Osteoblast (primary cell): ENCODE data around the gene SESTD1. TPM values are rescaled to one million over a fixed set of nuclear protein-coding genes. Genes with fewer than 3 reads are reported as not detected.

Experiments
- DNase-seq: peaks from one replicate; pipeline ENCODE4 v3.0.0; 2011; ENCODE audit warnings: low spot score, mixed read lengths; ENCODE audit not compliant: insufficient read length; ENCODE audit errors: missing footprints
- H2AFZ ChIP-seq: 2 replicates; pipeline ENCODE4 v1.6.0; 2011; ENCODE audit warnings: mild to moderate bottlenecking, low read length
- H3K27ac ChIP-seq: 2 replicates; pipeline ENCODE4 v1.5.1; 2011; ENCODE audit warnings: mild to moderate bottlenecking, low read depth, low read length, moderate library complexity
- H3K27me3 ChIP-seq: 2 replicates; pipeline ENCODE4 v1.6.0; 2012; ENCODE audit warnings: mild to moderate bottlenecking, control low read depth, inconsistent platforms, low read length, moderate library complexity; ENCODE audit not compliant: insufficient read depth
- H3K36me3 ChIP-seq: 2 replicates; pipeline ENCODE4 v1.5.1; 2011; ENCODE audit warnings: mild to moderate bottlenecking, low read length, control low read depth, moderate library complexity; ENCODE audit not compliant: insufficient read depth
- H3K4me1 ChIP-seq: 2 replicates; pipeline ENCODE4 v1.5.1; 2011; ENCODE audit warnings: mild to moderate bottlenecking, low read length, control low read depth, moderate library complexity; ENCODE audit not compliant: insufficient read depth
- H3K4me2 ChIP-seq: 2 replicates; pipeline ENCODE4 v1.6.0; 2011; ENCODE audit warnings: mild to moderate bottlenecking, low read length; ENCODE audit not compliant: insufficient read depth
- H3K4me3 ChIP-seq: fragments of 200-600 bp; sonication (generic); 3 replicates; pipeline ENCODE4 v1.5.1; 2012; ENCODE audit warnings: mild to moderate bottlenecking, low read length, inconsistent platforms; ENCODE audit not compliant: insufficient read depth
- H3K79me2 ChIP-seq: 2 replicates; pipeline ENCODE4 v1.6.0; 2012; ENCODE audit warnings: mild to moderate bottlenecking, low read length, control low read depth, inconsistent platforms; ENCODE audit not compliant: insufficient read depth
- H3K9me3 ChIP-seq: 2 replicates; pipeline ENCODE4 v1.5.1; 2011; ENCODE audit warnings: low read depth, low read length, control low read depth
- H4K20me1 ChIP-seq: 2 replicates; pipeline ENCODE4 v1.6.0; 2012; ENCODE audit warnings: mild to moderate bottlenecking, low read length, control low read depth; ENCODE audit not compliant: insufficient read depth
- CTCF ChIP-seq: IDR thresholded peaks from 2 replicates; pipeline ENCODE4 v1.5.1; 2011; ENCODE audit warnings: mild to moderate bottlenecking, low read depth, low read length, moderate library complexity; ENCODE audit errors: extremely low read depth
- total RNA-seq: library from RNA; depleted of rRNA; stranded (reverse); fragments of >200 nt; gene quantifications from 2 replicates; pipeline ENCODE4 v1.2.3, GENCODE V29; 2012

Gene SESTD1
- total RNA-seq, 1 donor, result 51.0 TPM

GRCh38 chr2:179253226-179253625, 11.4 kb downstream of the SESTD1 start:
- H3K79me2 ChIP-seq, result peaks cover 98% of the 10 kb centered on the region
- H3K27ac ChIP-seq, result no peak overlapping the region
- no peak for DNase-seq
- H3K4me3 ChIP-seq, result no peak overlapping the region
- H3K4me1 ChIP-seq, result peaks cover 11% of the 10 kb centered on the region
- no peaks in the 10 kb centered on the region for H3K36me3 ChIP-seq
- no peak for TF ChIP-seq CTCF
- H4K20me1 ChIP-seq, result peaks cover 25% of the 10 kb centered on the region
- H3K9me3 ChIP-seq, result no peaks in the 10 kb centered on the region
- H2AFZ ChIP-seq, result no peak overlapping the region
- H3K4me2 ChIP-seq, result no peak overlapping the region
- no peaks in the 10 kb centered on the region for H3K27me3 ChIP-seq

GRCh38 chr2:179252423-179252822, 12.2 kb downstream of the SESTD1 start:
- Histone ChIP-seq H4K20me1 (peaks cover 18% of the 10 kb centered on the region), H3K4me2 (no peak overlapping the region), H3K79me2 (peaks cover 98% of the 10 kb centered on the region), H3K9me3 (no peaks in the 10 kb centered on the region), H2AFZ (no peak overlapping the region), H3K4me1 (peaks cover 11% of the 10 kb centered on the region), H3K4me3 (no peak overlapping the region), H3K27me3 (no peaks in the 10 kb centered on the region), H3K36me3 (no peaks in the 10 kb centered on the region), H3K27ac (peak overlapping the region; percentile 23)
- TF ChIP-seq CTCF, result no peak
- DNase-seq, result no peak

- no peak overlapping the region for H3K4me2 ChIP-seq
- no peak overlapping the region for H2AFZ ChIP-seq
- no peaks in the 10 kb centered on the region for H3K36me3 ChIP-seq
- H3K4me3 ChIP-seq, result no peak overlapping the region
- no peaks in the 10 kb centered on the region for H3K9me3 ChIP-seq
- no peaks in the 10 kb centered on the region for H3K27me3 ChIP-seq
- peaks cover 98% of the 10 kb centered on the region for H3K79me2 ChIP-seq
- H4K20me1 ChIP-seq, result peaks cover 17% of the 10 kb centered on the region
- H3K4me1 ChIP-seq, result peaks cover 11% of the 10 kb centered on the region
- peak overlapping the region; percentile 23 for H3K27ac ChIP-seq
- no peak for TF ChIP-seq CTCF
- DNase-seq, result no peak
Observed at GRCh38 chr2:179251870-179252269, 12.8 kb downstream of the SESTD1 start.

- no peak for TF ChIP-seq CTCF
- H3K4me1 ChIP-seq, result peaks cover 11% of the 10 kb centered on the region
- no peaks in the 10 kb centered on the region for H3K27me3 ChIP-seq
- DNase-seq, result no peak
- H4K20me1 ChIP-seq, result peaks cover 17% of the 10 kb centered on the region
- no peak overlapping the region for H3K27ac ChIP-seq
- H3K79me2 ChIP-seq, result peaks cover 98% of the 10 kb centered on the region
- H3K4me3 ChIP-seq, result no peak overlapping the region
- H3K4me2 ChIP-seq, result no peak overlapping the region
- no peaks in the 10 kb centered on the region for H3K9me3 ChIP-seq
- H2AFZ ChIP-seq, result no peak overlapping the region
- no peaks in the 10 kb centered on the region for H3K36me3 ChIP-seq
Observed at GRCh38 chr2:179250848-179251504, 13.7 kb downstream of the SESTD1 start.
